Measurements from ENCODE around the gene CACNA1C.

Gene CACNA1C

GRCh38 chr12:2351161-2351560, 298.4 kb downstream of the CACNA1C start:
- no peak for DNase-seq

DNA sequence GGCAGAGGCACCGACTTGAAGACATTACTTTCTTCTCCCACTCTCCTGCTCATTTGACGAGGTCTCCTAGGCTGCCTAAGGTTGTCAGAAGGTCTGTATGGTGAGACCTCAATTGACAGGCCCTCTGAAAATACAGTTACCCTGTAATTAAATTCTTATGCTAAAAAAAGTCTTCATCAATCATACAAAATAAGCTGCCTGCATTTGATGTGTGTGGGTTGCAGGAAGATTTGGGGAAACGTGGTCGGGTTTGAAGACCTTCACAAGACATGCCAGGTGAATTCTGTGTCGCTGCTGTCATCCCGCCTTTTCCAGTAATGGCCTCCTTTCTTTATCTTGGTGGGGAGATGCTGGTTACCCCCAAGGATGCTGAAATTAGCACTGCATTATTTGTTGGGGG, 299.4 kb downstream of the CACNA1C start:
- no peak for DNase-seq

DNA sequence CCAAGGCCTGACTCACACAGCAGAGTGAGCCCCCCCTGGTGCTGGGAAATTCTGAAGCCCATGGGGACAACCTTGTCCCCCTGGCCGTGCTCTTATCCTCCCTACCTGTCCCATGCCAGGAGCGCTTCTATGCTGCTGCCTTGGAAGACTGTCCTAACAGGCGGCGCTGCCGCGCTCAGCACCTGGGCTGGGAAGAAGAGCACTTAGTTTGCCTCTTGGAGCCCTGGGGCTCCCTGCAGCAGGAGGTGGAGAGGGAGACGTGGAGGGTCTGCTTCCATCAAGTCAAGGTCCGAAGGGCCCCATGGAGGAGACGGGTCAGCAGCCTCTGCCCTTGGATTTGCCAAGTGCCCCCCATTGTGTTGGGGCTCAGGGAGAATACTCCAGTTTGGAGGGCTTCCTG, 300.5 kb downstream of the CACNA1C start:
- DNase-seq: no peak

GRCh38 chr12:2353691-2354090, 300.9 kb downstream of the CACNA1C start:
- DNase-seq: no peak

DNA sequence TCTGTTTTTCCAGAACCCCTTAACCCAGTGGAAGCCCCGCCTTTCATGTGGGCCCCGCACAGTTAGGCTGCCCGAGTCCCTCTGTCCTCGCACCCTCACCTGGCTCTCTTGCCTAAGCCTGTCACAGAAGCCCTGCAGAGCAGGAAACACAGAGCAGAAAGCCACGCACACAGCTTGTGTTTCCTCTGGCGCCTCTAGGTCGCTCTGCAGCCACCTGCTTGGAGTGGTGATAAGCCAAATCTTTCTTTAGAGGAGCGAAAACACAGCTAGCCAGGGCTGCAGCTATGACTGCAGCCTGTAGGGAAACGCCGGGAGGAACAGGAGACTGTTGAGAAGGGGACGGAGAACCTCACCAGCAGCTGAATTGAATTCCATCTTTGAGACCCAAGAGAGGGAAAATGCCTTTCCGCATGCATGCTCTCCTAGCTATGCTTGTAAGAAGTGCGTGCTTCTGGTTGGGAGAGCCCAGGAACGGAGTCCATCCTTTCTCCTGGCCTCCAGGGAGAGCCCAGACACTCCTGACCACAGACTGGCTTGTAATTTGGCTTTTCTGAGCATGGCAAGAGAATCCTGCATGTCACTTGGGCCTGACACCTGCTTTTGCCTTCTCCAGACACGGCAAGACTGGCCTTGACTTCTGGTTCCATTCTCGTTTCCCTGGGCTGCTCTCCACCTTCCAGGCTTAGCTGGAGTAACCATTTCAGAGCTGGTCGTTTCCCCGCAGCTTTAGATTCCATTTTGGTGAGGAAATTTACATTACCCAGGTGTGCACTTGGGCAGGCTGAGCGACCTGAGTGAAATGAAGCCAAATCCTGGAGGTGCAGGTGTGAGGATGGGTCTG, 301.6 kb downstream of the CACNA1C start:
- peak in 1 of 2 experiments; percentile 30 for DNase-seq

DNA sequence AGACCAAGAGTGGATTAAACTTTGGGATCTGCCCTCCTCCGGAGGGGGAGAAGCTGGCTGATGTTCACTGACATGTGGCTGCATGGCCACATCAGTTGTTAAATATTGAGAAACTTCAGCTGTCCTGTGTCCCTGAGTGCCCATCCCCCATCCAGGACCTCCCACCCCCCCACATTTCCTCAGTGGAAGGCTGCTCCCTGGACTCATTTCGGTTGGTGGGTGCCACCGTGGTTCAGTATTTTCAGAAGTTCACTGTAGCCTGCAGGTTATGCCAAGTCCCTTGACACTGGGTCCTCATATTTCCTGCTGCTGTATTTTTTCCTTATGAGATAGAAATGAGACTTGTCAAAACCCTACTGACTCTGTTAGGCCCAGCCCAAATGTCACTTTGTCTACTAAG, 302.4 kb downstream of the CACNA1C start:
- DNase-seq: no peak

GRCh38 chr12:2355604-2356003, 302.8 kb downstream of the CACNA1C start:
- DNase-seq: no peak

DNA sequence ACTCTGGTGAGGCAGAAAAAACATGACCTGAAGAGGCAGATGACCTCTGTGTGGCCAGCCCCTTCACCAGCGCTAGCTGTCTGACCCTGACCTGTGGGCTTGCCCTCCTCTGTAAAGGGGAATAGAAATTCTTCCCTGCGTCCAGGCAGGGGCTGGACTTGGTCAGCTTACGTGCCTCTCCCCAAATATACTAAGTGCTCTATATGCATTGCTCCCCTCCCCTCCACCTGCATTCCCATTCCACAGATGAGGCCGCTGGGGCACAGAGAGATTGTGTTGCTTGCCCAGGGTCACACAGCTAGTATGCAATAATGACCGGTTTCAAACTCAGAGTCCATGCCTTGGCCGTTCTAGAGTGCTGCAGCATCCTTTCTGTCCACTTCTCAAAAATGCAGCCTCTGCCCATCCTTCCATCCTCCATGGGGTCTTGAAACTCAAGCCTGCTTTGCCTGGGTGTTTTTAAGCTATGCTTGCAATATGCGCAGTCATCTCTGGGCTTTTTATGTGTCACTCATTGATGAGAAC, 303.9 kb downstream of the CACNA1C start:
- DNase-seq: no peak

GRCh38 chr12:2358986-2359658, 306.3 kb downstream of the CACNA1C start:
- DNase-seq: no peak

- DNase-seq: no peak
Observed at GRCh38 chr12:2359725-2360629, 307.2 kb downstream of the CACNA1C start.

DNA sequence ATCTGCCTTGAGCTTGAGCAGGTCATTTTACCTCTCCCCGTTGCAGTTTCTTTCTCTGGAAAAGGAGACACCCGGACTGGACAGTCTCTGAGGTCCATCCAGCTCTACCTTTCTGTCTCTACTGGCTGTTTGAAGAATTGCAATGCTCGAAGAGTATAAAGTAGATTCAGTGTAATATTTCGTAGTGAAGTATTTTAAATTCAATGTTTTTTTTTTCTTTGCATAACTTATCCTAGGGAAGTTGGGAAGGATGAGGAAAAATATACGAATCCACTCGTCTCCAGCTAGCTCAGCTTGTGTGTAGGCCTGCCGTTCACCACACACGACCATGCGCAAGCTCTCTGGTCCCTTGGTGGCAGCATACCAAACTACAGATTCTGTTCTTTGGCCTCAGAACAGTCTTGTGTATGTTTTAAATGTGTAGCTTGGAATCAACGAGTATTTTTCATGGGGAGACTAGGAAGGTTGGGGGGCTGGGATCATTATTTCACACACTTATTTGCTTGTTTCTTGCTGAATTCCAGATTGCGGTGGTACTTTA, 307.9 kb downstream of the CACNA1C start:
- no peak for DNase-seq

DNA sequence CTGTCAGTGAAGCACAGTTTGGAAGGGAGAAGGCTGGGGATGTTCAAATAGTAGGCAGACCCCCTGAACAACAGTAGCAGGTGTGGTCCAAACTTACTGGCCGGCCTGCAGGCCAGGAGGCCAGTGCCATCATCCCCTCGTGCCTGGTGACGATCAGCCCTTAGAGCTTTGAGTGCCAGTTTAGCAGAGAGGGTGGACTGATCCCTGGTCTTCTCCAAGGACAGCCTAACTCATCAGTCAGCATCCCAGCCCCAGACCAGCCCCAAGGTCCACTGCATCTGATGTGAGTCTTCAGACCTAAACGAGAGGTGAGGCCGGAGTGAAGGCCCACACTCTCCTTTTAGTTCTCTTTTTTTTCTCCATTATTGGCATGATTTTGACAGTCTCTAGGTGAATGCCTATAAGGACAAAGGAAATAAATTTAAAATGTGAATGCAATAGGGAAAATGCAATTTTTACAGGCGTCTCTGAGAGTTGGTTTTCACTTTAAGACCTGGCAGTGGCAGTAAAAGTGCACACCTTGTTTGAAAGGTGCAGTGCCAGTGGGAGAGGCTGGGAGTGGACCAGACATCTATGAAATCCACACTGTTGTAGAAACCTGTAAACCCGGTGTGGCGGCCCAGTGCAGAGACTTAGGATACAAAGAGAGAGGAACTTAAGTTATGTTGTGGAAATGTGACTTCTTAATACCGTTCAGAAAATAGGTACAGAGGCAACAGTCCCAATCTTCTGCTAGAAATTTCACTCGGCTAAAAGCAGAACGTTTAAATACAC, 311.2 kb downstream of the CACNA1C start:
- no peak for DNase-seq

DNA sequence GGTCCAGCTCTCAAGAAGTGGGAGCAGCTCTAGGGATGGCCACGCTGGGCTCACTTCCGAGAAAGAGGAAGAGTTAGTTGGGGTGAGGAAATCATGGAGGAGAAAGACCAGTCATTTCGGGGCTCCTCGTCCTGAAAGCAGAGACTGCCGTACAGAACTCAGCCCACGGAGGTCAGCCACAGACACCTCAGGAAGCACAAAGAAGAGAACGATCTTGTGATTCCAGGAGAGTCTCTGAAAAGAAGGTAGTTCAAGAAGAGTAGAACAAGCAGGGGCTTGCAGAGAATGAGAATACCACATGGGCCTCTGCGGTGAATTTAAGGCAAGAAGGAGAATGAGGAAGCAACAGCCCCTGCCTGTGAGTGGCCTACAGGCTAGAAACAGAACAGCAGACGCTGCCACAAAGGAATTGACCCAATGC, 311.9 kb downstream of the CACNA1C start:
- DNase-seq: no peak

GRCh38 chr12:2366711-2367110, 313.9 kb downstream of the CACNA1C start:
- no peak for DNase-seq

DNA sequence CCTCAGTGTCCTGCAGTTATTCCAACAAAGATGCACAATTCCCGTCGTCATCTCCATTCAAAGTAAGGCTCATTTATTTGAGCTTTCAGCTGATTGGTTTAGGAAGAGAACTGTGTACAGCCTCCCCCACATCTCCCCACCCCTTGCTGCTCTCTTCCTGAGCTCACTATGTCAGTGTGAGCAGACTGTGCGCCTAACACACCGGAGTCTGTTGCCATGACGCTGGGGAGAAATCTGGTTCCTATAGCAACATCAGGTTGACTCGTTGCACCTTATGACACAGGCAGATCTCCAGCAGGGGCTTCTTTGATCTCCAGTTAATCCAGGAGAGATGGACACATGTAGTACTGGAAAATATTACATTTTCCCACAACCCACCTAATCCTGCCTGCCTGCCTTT, 319.4 kb downstream of the CACNA1C start:
- DNase-seq: no peak

- no peak for DNase-seq
Observed at GRCh38 chr12:2372735-2373134, 319.9 kb downstream of the CACNA1C start.

- no peak for DNase-seq
Observed at GRCh38 chr12:2373307-2373706, 320.5 kb downstream of the CACNA1C start.

GRCh38 chr12:2374092-2374906, 321.5 kb downstream of the CACNA1C start:
- DNase-seq: no peak

DNA sequence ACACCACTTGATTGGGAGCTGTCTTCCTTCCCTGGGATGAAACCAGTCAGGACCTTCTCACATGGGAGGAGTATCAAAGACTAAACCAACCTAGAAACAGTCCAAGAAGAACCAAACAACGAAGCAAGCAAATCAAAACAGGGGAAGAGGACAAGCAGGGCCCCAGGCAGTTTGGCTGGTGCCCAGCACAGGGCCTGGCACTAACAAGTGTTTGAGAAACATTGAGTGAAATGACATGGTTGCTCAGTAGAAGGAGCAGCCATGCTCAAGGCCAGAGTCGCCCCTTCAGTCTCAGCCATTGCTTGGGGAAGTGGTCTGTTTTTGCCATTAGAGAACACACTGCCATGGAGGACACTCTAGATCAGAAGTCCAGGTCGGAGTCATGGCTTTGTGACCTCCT, 323.1 kb downstream of the CACNA1C start:
- DNase-seq: no peak

DNA sequence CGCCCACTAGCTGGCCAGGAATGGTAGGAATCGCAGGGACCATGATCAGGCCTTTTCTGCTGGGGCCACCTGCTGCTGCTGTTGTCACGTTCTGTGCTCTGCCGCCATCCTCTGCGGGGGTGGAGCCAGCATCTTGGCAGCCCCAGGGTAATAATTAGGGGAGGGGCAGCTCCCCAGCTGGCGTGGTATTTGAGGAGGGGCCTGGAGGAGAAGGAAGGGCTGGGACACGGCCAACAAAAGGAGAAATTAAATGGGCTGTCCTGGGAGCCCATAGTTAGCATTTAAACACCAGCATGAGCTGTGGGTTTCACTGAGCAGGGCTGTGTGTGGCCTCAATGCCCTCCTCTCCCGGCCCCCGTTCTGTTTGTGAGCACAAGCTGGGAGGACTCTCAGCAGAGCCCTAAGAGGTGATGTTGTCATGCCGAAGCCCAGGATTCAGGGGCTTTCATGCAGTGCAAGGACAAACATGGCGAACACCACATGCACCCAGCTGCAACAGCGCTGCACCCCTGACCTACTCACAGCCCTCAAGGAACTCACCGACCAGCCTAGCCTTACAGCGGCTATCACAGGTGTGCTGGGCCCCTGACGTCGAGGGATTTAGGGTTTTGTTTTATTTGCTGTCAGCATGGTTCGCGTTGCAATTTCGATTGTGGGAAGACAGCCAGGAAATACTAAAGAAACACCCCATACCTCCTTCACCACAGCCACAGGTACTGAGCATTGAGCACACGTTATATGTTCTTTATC, 324.3 kb downstream of the CACNA1C start:
- no peak for DNase-seq

Measured in NCI-H526 (cell line).